CD4-positive, alpha-beta T cell treated with Interleukin-21 for 1 hour (primary cell): ENCODE data around the gene FGF12.

Source experiments
- DNase-seq: peaks from one replicate; pipeline ENCODE4 v3.0.0-alpha.2; 2020

The FGF12 gene

DNA sequence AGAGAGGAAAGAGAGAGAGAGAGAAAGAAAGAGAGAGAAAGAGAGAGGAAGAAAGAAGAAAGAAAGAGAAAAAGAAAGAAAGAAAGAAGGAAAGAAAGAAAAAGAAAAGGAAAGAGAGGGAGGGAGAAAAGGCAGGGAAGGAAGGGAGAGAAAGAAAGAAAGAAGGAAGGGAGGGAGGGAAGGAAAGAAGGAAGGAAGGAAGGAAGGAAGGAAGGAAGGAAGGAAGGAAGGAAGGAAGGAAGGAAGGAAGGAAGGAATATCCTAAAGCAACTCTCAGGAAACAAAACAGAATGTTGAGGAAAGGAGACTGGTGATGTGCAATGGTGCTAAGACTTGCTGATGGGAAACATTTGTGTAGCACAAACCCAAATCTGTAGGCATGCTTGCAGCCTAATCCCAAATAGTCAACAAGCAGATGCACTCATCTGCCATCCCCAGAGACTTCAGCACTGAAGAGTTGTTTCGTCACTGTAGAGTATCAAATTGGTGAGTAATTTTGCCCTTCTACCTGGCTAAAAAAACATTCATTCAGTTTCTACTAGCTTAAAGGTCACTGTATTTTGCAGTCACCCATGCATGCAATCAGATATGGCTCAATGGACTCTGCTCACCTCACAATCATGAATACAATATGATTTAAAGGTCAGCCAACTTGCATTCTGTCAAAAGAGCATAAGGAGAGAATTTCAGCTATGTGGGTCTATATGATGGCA is 480.3 kb downstream of the FGF12 start:
- no peak for DNase-seq

- no peak for DNase-seq
These were observed 482.8 kb downstream of the FGF12 start for GRCh38 chr3:192244591-192244990.

DNA sequence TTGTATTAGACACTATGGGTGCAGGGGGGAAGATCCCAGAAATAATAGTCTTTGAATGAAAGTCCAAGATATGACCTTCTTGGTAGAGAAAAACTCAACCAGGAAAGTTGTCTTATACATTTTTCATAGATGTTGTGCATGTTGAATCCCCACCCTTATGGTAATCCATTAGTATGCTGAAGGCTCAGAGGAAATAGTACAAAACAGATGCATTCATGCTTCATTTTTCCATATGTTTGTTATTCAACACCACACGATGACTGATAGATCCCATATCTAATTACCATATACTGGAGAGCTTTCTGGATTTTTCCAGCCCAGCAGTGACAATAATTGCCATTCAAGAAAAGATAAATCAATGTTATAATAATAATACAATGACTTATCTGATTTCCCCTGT is 487.4 kb downstream of the FGF12 start:
- DNase-seq: no peak

GRCh38 chr3:192237992-192238608 is 489.2 kb downstream of the FGF12 start:
- no peak for DNase-seq

DNA sequence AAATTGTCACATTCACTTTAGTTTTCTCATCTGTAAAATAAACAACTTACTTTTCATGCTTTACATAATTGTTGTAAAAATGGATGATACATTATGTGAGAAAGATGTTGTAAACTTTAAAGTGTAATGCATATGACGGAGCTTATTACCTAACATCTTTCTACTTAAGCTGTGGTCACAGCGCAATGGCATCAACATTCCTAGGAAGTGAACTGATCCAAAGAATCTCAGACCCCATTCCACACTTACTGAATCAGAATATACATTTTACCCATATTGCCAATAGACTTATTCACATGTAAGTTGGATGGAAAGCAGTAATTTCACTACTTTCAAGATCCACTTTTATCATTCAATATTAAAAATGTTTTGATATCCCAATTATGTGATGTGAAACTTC is 497.5 kb downstream of the FGF12 start:
- no peak for DNase-seq

DNA sequence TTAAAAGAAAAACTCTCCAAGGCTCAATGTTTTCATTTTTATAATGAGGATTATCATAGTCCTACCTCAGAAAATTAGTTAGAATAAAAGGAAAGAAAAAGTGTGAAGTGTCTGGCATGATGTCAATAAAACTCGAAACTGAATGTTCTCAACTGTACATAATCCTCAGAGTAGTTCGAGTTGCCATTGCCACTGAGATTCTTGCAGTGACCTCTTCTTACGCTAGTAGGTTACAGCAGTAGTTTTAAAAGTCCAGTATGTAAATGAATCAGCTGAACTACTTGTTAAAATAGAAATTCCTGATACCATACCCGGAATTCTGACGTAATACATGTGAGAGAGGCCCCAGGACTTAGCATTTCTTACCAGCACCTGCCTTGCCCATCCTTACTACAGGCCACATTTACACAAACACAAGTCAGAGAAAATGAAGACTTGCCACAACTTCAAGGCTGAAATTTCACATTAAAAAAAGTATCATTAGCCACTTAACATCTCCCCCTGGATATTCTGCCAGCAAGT is 502.6 kb downstream of the FGF12 start:
- no peak for DNase-seq

- DNase-seq: no peak
These were observed 503.5 kb downstream of the FGF12 start for GRCh38 chr3:192223815-192224214.

GRCh38 chr3:192220915-192221314 is 506.4 kb downstream of the FGF12 start:
- DNase-seq: no peak

DNA sequence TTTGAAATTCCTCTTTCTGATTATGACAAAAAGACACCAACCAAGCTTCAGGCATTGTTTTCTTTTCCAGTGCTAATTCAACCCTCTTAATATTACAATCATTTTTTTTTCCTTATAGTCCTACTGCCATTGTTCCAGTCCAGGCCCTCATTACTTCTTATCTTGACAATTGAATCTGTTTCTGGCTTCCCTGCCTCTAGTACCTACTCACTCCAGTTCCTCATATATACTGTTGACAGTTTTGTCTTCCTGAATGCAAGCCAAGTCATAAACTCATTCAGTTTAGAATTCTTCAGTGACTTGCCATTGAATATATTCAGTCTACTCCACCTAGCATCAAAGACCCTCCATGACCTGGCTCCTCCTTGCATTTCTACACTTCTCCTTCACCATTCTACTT is 507.4 kb downstream of the FGF12 start:
- no peak for DNase-seq

GRCh38 chr3:192216067-192216466 is 511.3 kb downstream of the FGF12 start:
- DNase-seq: no peak

DNA sequence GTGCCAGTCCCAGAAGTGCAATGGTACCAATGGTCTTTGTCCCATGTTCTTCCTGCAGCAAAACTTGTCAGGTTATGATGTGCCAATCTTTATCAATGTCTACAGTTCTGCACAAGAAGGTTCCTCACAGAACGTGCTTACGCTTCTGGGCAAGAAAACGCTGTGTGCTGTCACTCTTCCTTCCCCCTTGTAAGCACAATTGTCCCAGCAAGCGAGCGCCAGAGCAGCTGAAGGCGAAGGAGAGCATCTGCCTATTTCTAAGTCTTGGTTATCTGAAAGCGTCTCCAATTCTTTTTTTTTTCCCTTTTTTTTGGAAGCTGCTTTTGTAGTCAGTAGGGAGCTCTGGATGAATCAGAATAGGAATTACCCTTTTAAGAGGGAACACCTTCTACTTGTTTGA is 514.4 kb downstream of the FGF12 start:
- no peak for DNase-seq

DNA sequence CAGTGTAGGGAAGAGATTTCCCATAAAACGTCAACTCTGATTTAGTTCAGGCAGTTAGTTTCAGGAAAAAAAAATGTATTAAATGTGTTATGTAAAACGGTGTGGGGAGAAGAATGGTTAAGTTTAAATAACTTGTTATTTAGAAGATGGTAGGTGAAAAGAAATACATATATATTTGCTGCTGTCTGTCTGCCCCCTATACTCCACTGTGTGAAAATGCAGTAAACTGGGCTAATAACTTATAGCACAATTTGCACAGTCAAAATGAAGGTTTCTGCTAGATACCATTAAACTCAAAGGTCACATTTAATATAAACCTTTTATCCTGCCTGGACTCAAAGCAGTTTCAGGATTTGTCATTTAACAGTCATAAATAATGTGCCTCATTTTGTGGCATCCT is 515.0 kb downstream of the FGF12 start:
- DNase-seq: no peak

DNA sequence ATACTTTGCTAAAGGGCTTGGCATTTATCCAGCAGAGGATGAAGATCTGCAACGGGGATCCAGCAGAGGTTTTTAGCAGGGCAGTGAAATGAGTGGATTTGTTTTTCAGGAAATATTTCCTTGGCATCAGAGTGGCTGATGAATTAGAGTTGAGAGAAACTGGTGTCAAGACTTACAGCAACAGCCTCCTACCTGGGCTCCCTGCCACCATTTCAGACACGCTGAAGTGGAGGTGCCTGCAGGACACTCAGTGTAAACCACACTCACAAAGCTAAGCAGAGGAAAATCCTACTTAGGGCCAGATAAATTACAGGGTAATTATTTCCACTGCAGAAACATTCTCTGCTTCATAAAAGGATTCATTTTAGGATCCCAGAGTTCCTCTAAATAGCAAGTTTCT is 519.7 kb downstream of the FGF12 start:
- no peak for DNase-seq

- no peak for DNase-seq
These were observed 520.1 kb downstream of the FGF12 start for GRCh38 chr3:192207239-192207638.

DNA sequence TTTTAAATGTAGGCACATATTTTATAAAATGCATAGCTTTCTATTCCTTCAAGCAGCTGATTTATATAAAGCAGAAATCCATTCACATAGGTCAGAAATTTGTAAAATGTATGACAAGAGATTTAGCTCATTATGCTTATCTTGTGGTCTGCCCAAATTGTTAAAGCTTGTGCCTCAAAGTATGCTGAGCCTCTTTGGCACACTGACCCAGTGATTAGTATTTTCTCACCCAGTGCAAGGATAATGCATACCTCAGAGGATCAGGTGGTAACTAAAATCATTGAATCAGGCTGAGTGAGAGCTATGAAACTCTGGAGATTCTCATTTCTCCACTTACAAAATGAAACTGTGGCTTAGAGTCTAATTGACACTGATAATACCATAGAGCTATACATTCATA is 533.3 kb downstream of the FGF12 start:
- no peak for DNase-seq

DNA sequence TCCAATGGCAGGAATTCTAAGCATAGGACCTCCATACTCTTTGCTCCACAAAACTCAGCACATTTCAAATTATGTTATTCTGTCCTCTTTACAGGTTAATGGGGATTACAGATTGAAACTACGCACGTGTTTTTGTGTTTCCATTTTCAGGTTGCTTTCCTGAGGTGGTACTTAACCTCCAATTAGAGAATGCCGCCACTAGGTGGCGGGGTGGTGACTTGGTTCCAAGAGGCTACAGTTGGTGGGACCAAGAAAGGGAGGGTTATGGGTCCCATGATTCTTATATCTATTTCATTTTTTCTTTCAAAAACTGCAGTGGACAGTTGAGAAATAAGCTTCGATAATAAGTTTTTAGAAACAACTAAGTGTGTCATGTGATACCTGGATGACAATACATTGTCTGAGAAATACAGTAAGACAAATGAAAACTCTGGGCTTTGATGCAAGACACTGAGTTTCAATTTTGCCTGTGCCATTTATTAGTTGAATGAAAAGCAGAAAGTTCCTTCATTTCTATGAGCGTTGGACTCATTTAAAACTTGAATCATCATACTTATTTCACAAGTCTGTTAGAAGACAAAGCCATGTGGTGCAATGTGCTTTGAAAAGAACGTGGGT is 539.0 kb downstream of the FGF12 start:
- peak; percentile 17 for DNase-seq

GRCh38 chr3:192187485-192188051 is 539.8 kb downstream of the FGF12 start:
- no peak for DNase-seq

- no peak for DNase-seq
These were observed 540.8 kb downstream of the FGF12 start for GRCh38 chr3:192186498-192186897.

GRCh38 chr3:192186045-192186444 is 541.3 kb downstream of the FGF12 start:
- DNase-seq: no peak

GRCh38 chr3:192183109-192183508 is 544.2 kb downstream of the FGF12 start:
- no peak for DNase-seq

GRCh38 chr3:192181151-192181550 is 546.2 kb downstream of the FGF12 start:
- no peak for DNase-seq

GRCh38 chr3:192177383-192177782 is 550.0 kb downstream of the FGF12 start:
- no peak for DNase-seq

DNA sequence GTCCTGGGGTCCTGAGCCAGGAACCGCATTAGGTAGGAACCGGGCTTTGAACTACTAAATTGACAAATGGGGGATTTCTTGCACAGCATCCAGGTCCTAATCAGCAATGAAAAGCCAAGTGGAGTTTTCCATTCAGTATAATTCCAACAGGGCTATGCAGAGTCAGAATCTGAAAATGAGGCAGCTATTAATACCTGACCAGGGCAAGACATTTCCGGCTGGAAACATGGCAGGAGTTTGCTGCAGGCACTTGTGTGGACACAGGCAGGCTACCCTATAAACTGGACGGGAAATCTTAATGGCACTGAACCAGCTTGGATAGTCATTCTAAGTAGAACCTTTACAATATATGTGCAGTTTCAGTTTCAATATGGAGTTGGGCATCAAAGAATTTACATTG is 553.1 kb downstream of the FGF12 start:
- DNase-seq: no peak

GRCh38 chr3:192171213-192171612 is 556.1 kb downstream of the FGF12 start:
- DNase-seq: no peak
